GM04503 (cell line): ENCODE data around the gene CNTNAP2.
"Not testable (repeated sequence)": the region's sequence is repeated elsewhere in the genome, so short reads cannot be mapped to it uniquely, and the experiment has no call there.

Experiments
- DNase-seq: peaks from one replicate; pipeline ENCODE4 v3.0.0-alpha.2; 2012; ENCODE audit warnings: low read depth

The CNTNAP2 gene

DNA sequence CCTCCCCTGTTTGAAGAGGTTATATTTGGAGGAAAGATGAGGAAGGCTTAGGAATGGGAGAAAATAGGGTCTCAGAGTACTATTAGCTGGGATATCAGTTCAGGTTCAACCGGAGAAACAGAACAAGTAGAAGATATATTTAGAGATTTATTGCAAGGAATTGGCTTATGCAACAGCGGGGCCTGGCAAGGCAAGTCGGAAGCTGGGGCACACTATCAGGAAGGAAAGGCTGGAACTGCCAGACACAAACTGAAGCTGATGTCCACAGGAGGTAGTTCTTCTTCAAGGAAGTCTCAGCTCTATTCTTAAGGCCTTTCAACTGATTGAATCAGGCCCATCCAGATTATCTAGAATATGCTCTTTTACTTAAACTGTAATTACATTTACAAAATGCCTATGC is 1534.4 kb downstream of the CNTNAP2 start:
- DNase-seq: no peak

DNA sequence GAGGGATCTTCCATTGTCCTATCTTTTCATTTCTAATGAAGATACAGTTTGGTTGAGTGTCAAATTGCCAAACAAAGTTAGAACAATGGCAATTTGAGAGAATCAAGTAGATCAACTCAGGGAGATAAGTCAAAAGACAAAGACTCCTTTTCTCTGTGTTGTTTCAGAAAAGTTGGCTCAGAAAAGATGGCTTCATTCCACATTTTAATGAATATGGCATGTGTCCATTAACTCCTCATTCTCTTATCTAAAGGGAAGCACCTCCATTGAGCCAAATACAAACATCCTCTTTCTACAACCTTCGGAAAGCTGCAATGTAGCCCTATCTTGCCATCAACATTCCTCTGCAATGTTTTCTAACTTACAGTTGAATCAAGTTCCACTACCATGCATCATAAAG is 1535.0 kb downstream of the CNTNAP2 start:
- no peak for DNase-seq

DNA sequence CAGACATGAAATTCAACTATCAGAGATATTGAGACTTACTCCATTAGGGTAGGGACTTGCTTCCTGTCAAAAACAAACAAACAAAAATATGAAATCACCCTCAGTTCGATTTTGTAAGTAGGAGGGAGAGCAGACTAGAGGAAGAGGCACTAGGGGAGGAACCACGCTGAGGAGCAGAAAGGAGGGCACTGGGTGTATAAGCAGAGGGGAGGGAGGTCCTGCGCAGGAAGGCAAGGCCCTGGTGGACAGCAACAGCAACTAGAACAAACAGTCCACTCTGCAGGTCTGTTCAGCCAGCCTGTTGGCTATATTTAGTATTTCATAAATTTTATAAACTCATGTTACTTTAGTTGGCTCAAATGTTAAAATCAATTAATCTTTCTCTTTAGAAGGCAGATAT is 1536.9 kb downstream of the CNTNAP2 start:
- no peak for DNase-seq

DNA sequence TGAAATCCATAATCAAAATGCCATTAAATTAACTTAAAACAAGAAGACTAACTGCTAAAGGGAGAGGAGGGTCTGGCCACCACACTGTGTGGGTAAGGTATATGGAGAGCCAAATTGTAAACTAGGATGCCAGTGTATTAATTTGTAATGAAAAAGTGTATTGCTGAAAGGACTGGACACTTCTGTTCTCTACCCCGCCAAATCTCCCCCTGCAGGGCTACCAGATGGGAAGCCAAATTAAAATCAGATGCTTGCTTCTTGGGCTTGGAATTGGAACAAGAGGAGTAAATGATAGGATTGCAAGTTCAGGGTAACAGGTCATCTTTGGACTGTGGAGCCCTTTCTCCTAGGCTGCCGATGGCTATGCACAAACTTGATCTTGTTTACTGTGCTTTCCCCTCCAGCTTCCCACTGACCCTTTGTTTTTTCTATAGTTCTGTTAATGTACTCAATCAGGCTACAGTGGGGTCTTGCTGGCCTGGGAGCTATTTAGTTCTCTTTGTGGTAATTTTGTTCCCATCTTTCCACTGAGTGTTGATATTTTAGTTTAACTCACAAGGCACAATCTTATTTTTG is 1541.9 kb downstream of the CNTNAP2 start:
- DNase-seq: no peak

DNA sequence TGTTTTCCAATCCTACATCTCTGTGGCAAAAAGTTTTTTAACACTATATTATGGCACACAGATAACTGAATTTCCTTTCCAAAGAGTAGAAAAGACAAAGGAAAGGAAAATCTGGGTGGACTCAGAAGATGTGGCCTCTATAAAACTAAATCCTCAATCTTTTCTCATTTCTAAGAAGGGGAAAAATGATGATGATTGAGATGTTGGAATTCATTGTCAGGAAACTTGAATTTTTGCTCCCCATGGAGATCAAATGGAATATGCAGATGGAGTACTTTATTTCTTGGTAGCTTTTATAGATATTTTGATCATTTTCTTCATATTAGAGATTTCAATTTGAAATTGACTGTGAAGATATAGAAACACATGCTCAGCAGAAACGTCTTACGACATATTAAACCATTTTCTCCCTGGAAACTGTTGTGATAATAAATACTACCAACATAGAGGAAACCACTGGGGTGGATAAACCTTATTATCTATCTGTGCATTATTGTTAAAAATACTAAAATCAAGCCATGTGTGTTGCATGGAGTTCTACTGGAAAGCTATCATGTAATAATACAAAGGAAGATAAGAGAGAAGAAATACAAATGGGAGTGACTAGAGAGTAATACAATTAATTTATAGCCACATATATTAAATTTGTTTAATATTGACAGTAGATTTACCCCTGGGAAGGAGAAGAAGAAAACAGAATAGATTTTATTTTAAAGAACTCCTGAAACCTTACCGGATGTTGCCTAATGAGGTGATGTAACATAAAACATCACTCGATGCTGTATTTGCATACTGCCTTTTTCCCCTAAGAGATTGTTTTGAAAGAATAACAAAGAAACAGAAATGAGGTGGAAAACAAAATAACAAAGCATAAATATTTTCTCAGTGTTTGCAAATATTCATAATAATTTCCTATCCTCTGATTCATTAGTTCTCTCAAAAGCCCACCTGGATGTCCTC is 1542.7 kb downstream of the CNTNAP2 start:
- no peak for DNase-seq

DNA sequence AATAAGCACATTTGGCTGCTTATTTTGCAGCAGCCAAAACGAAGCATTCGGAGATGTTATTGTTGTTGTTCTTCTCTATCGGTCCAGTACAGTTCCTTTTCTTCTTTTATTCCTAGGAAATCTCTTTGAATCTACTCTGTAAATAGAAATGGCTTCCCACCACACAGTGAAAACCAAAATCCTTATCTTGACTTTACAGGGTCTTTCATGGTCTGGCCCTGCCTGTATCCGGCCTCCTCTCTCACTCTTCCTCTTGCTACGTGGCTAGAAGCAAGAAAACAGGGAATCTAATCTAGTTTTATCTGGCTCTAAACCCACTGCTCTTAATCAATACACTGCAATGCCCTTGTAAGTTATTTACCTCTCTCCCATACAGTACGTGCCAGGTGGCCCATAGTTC is 1547.9 kb downstream of the CNTNAP2 start:
- no peak for DNase-seq

DNA sequence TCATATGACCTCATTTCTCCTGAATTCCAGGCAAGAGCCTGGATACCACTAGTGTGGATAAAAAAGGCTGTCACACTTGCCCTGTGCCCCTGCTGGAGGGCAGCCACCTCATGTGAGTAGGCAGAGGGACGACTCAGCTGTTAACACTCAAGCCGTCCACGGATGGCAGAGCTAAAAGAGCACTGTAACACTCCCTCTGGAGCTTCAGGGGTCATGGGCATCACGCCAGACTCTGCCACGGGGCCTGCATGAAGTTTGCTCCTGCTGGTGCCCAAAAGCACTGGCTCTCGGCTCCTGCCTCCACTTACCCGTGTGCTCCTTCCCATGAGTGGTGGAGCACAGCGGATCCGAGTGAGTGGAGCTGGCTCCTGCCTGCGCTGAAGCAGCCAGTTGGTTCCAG is 1554.2 kb downstream of the CNTNAP2 start:
- DNase-seq: no peak

DNA sequence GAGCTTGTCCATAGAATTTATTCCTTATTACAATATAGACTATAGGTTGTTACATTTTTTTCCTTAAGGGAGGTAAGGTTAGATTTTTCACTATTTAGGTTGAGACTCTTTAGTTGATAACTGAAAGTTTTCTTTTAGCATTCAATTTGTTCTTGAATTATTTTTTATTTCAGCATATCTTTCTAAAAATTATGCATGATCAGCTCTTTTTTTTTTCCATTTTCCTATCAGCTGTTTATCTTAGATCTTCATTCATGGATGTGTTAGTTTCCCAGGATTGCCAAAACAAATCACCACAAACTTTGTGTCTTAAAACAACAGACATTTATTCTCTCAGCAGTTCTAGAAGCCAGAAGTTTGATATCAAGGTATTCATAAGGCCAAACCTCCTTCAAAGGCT is 1558.1 kb downstream of the CNTNAP2 start:
- no peak for DNase-seq

DNA sequence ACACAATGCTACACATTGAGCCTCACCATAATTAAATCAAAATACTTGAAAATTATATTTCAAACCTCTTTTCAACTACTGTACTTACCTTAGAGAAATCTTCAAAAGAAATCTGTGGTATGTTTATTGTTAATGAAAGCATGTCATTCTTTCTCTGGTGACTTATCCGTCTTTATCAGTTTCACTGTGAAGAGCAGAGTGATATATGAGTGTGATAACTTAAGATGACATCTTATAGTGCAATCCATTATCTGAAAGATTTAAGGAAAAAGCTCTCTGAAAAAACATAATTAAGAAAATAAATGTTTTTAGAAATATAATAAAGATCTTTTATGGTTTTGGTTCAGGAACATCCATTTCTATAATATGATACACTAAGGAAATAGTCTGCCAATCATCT is 1562.3 kb downstream of the CNTNAP2 start:
- no peak for DNase-seq

DNA sequence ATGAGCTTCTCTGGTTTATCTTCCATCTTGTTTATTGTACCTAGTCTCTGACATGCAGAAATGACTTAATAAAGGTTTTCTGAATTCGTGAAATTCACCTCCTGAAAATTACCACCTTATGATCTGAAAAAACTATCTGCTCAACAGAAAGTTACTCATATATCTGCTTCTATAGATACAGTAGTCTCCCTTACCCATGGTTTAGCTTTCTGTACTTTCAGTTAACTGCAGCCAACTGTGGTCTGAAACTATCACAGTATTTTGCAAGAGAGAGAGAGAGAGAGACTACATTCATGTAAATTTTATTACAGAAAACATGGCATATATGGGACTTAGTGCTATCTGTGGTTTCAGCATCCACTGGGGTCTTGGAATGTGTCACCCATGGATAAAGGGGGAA is 1564.9 kb downstream of the CNTNAP2 start:
- no peak for DNase-seq

DNA sequence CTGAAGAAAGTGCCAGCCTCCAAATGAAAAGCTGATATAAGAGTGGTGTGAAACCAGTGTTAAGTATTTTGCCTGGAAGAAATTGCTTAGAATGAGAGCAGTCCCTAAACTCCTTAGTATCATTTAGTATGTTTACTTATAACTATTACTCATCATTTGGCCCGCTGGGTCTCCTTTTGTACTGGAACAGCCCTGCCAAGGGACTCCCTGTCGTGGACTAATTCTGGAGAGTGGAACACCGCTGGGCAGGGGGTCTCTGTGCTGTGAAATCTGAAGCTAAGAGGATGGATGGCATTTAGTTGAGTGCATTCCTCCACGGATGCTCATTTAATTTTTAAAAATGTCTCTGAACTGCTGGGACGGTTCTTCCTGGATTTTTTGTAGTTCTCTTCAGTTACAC is 1584.1 kb downstream of the CNTNAP2 start:
- no peak for DNase-seq

DNA sequence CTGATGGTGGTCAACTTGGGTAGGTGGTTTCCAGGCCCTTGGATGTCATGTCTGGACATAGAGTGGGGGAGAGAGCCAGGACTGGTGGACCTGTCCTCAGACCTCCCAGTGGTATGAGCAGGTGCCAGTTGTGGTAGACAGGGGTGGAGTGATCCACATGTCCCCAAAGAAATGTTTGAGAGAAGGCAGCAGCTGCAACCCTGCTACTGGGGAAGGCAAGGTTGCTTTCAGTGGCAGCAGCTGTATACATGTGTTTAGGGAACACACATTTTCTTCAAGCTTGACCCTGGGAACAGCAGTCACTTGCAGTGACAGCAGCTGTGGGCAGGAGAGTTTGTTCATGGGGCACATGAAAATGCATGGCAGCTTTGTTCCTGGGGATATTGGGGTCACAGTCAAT is 1591.3 kb downstream of the CNTNAP2 start:
- no peak for DNase-seq

DNA sequence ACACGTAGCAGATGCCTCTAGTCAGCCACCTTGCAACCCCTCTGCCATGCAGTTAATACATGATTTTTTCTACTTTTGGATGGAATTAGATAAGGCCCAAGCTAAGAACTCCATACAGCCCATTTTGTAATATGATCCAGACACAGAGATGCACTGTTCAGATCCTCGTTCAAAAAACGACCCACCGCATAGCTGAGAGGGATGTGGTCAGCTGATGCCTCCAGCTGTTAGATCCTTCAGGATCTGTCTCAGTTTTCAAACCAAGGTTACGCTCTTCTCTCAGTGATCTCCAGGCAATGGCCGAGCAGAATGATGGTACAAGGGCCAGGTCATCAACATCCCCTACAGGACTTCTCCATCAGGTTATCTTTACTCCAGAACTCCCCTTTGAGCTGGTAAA is 1592.3 kb downstream of the CNTNAP2 start:
- no peak for DNase-seq

DNA sequence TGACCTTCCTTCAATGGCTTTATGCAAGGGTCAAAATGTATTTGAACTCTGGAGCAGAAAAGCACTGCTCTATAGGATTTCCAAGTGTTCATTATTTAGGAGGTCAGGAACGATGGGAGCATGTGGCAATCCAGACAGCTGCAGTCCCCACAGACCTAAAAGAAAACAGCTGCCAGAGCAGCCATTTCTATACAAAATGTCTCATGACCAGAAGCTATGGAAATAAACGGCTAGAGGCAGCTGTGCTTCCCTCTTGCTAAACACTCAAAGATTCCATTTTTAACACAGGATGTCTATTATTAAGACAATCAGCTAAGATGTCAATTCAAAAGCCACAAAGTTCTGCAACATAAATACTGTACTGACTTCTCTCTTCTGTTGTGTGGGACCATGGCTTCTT is 1594.8 kb downstream of the CNTNAP2 start:
- DNase-seq: no peak

DNA sequence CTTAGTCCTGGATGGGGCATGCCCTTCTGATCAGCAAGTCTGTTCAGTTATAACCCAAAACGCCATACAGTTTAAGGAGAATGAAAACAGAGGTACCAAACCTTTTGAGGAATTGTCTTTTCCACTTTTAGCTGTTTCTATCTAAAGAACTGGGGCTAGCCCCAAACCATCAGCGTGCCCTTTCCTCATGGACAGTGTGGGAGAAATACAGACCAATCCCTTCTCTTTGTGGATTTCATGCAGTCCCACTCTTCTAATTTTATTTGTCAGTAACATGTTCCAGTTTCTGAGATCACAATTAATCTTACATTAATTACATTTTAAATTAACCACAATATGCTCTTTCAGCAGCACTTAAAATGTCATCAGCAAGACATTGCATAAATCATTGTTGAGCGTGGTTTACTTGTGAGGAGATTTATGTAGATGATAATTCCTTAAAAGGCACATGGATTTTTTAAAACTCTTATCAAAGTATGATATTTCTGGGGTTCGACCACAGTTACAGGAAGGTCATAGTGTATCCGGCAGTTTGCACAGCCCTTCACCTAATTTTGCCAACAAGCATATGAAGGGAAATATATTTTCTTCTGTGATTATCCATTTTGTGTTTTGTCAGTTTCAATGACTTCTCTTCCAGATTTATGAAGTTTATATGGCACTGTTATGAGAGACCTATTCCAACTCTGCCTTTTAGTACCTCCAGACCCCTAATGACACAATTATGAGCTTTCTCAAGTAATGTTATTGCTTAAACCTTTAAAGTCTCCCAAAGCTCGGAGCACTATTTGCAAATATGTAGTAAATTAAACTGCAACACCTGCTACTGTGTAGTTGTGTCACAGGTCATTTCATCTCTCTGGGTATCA is 1605.6 kb downstream of the CNTNAP2 start:
- no peak for DNase-seq

DNA sequence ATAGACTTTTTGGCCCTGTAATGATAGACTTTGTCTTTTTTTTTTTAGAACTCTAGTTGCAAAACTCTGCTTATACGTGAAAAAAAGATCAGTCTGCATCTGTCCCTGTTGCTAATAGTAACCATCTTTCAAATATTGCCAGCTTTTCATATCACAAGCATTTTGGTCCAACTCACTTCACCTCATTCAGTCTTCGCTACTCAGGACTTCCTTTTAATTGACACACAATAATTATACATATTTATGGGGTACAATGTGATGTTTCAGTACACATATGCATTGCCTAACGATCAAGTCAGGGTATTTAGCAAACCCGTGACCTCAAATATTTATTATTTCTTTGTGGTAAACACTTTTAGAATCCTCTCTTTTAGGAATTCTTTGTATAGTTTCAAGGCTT is 1606.9 kb downstream of the CNTNAP2 start:
- DNase-seq: no peak

DNA sequence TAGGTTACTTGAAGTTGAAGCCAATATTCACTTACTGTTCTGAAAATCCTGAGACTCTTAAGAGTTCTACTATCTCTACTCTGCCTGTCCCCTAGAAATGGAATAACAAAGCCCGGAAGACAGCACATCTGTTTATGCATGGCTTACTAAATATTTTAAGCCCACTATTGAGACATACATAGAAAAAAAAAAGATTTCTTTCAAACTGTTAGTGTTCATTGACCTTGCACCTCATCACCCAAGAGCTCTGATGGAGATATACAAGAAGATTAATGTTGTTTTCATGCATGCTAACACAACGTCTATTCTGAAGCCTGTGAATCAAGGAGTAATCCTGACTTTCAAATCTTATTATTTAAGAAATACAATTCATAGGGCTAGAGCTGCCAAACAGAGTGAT is 1614.7 kb downstream of the CNTNAP2 start:
- DNase-seq: no peak

DNA sequence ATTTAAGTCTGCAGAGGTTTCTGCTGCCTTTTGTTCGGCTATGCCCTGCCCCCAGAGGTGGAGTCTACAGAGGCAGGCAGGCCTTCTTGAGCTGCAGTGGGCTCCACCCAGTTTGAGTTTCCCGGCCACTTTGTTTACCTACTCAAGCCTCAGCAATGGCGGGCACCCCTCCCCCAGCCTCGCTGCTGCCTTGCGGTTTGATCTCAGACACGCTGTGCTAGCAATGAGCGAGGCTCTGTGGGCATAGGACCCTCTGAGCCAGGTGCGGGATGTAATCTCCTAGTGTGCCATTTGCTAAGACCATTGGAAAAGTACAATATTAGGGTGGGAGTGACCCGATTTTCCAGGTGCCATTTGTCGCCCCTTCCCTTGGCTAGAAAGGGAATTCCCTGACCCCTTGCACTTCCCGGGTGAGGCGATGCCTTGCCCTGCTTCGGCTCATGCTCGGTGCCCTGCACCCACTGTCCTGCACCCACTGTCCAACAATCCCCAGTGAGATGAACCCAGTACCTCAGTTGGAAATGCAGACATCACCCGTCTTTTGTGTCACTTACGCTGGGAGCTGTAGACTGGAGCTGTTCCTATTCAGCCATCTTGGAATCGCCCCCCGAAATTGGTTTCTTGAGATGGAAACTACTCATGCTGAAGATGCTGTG is 1621.1 kb downstream of the CNTNAP2 start:
- DNase-seq: not testable (repeated sequence)

DNA sequence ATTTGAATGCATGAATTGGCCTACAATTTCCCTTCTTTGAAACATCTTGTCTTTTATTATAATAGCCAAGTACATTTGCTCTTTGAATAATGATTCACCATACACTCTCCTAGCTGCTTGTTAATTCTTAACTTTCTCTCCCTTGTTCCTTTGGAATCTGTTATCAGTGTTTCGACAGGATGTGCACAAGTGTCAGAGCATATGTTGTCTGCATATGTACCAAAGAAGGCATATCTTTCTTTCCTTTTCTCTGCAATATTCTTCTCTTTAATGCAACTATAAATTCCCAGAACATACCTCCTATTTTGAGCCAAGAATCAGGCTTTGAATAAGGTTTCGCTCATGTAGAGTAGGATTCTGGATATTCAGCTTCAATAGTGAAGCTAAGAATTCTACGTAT is 1625.7 kb downstream of the CNTNAP2 start:
- DNase-seq: no peak

DNA sequence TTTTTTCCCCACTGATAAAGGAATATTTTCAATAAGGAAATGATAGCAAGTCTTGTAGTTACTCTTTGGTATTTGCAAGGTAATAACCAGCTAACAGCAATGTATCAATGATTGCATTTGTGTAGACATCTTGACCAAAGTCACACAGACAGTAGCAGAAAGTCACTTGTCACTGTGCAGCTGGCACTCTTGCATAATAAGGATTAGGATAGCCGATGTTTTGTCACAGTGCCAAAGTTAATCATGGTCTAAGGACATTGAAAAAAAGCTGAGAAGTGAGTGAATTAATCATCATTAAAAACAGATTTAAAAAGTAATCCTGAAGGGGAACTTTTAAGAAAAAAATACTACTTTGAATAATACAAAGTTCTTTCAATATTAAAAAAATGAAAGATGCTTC is 1639.7 kb downstream of the CNTNAP2 start:
- no peak for DNase-seq

DNA sequence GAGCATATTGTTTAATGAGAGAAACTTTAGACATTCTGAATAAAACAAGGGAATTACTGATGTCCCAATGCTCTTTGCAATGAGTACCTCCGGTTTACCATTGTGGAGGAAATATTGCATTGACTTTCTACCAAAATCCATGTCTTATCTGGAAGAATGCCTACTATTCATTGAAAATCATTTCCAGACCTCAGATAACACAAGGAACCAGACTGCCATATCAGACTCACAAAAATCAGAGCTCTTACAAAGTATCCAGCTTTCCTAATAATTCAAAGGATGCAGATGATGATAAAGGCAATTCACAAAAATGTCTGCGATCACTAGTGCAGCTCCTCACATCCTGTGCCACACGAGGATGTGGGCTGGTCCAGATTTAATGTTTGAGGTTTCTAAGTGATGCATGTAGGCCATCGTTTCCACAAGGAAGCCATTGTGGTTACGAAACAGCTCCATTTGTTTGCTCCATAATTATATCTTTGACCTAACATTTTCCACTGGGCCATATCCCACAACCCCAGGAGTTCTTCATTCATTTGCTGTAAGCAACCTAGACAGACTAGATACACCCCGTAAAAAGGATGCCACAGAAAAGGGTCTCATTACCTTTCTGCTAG is 1642.8 kb downstream of the CNTNAP2 start:
- no peak for DNase-seq

DNA sequence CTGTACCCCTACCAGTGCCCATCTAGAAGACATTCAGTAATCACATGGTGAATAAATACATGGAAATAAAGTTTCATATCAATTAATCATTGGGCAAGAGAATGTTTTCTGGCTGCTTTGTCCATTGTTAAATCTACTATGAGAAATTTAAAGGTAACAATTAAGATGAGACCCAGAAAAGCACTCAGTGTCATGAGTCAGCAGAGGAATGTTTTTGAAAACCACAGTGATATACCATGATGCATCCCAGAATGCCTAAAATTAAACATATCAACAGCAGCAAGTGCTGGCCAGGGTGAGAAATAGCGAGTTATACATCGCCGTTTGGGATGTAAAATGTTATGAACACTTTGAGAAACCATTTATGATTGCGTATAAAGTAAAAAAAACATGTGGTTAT is 1648.7 kb downstream of the CNTNAP2 start:
- DNase-seq: no peak
